Measurements from ENCODE around the gene ACSM6. TPM values are rescaled to one million over a fixed set of nuclear protein-coding genes. Genes with fewer than 3 reads are reported as not detected.

Gene ACSM6
- total RNA-seq, 2 experiments from 2014 or later, result not detected

GRCh38 chr10:95277201-95277570 lies 83.1 kb downstream of the ACSM6 start:
- TF ChIP-seq CTCF (IDR thresholded peaks at IDR 0.05), result no peak
- no peak for DNase-seq
- Mint-ChIP-seq H3K36me3 (ENCODE audit: low read depth) (no peaks in the 10 kb centered on the region), H3K27ac (no peak overlapping the region), H3K27me3 (no peaks in the 10 kb centered on the region), H3K4me1 (ENCODE audit: low read depth) (no peaks in the 10 kb centered on the region), H3K9me3 (no peaks in the 10 kb centered on the region), H3K4me3 (no peak overlapping the region)
- H3K36me3 ChIP-seq (ENCODE audit: insufficient read depth, low read length), result no peaks in the 10 kb centered on the region
- no peaks in the 10 kb centered on the region for H3K9me3 ChIP-seq (ENCODE audit: control insufficient read depth in 1 of 2, insufficient read depth in 1 of 2, low read length in 2 of 2)
- intact Hi-C loops (cut with DNase I, micrococcal nuclease), result no loop called here
- H3K27me3 ChIP-seq (ENCODE audit: control insufficient read depth in 1 of 2, insufficient read depth in 2 of 2, low read length in 2 of 2), result no peaks in the 10 kb centered on the region
- no peaks in the 10 kb centered on the region for H3K4me1 ChIP-seq (ENCODE audit: insufficient read depth, low read length)
- H3K27ac ChIP-seq (ENCODE audit: low read depth in 1 of 2, low read length in 2 of 2), result no peak overlapping the region
- no peak overlapping the region for H3K4me3 ChIP-seq (ENCODE audit: low read length)
- ChIA-PET POLR2A (no interaction called here), CTCF (no interaction called here)
- no peak for ATAC-seq (ENCODE audit: poor library complexity)

DNA sequence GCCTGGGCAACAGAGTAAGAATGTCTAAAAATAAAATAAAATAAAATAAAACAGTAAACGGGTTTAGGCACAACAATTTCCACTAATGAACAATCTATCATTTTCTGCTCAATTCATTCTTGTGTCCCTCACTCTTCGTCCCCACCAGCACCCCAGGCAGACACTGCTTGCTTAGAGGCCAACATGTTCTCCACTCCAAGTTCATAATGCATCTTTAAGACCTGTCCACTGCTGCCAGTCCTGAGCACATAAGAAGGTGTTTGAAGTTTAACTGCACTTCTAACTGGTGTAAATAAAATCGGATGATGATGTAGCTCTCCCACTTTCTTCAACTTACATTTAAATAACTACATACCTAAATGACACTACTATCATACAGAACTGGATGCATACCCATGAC lies 83.6 kb downstream of the ACSM6 start:
- no peak overlapping the region for H3K4me3 ChIP-seq (ENCODE audit: low read length)
- Mint-ChIP-seq H3K9me3 (no peaks in the 10 kb centered on the region), H3K27ac (no peak overlapping the region), H3K27me3 (no peaks in the 10 kb centered on the region), H3K4me3 (no peak overlapping the region), H3K36me3 (ENCODE audit: low read depth) (no peaks in the 10 kb centered on the region), H3K4me1 (ENCODE audit: low read depth) (no peaks in the 10 kb centered on the region)
- no peak for TF ChIP-seq CTCF (IDR thresholded peaks at IDR 0.05)
- POLR2A ChIA-PET, result interaction anchor here (1.2 kb wide), 1 partner anchor 9 kb away, joined by 3 read pairs; no protein-coding TSS in a partner anchor
- no peak overlapping the region for H3K27ac ChIP-seq (ENCODE audit: low read depth in 1 of 2, low read length in 2 of 2)
- H3K27me3 ChIP-seq (ENCODE audit: control insufficient read depth in 1 of 2, insufficient read depth in 2 of 2, low read length in 2 of 2), result no peaks in the 10 kb centered on the region
- H3K36me3 ChIP-seq (ENCODE audit: insufficient read depth, low read length), result no peaks in the 10 kb centered on the region
- no peak for DNase-seq
- no peaks in the 10 kb centered on the region for H3K4me1 ChIP-seq (ENCODE audit: insufficient read depth, low read length)
- intact Hi-C loops (cut with DNase I, micrococcal nuclease), result no loop called here
- CTCF ChIA-PET, result no interaction called here
- no peak for ATAC-seq (ENCODE audit: poor library complexity)
- no peaks in the 10 kb centered on the region for H3K9me3 ChIP-seq (ENCODE audit: control insufficient read depth in 1 of 2, insufficient read depth in 1 of 2, low read length in 2 of 2)

Other genes with a start within 250 kb of the ACSM6 start
- gene CYP2C8, start 124.7 kb upstream of the ACSM6 start, total RNA-seq, result under 1 TPM; 0.28 to 0.30 TPM
- gene PDLIM1, start 96.8 kb downstream of the ACSM6 start, total RNA-seq, result under 1 TPM; 0.41 to 0.75 TPM